ENCODE data around the gene MERTK. TPM values are rescaled to one million over a fixed set of nuclear protein-coding genes. Genes with fewer than 3 reads are reported as not detected.

MERTK gene
- total and polyA plus RNA-seq, 2 of the 13 experiments (the other 11 are each of a cell fraction or from before 2014, with no cell fraction given): 37.3 to 44.7 TPM

- H3K27ac ChIP-seq (ENCODE audit: extremely low read length, insufficient read depth, low read length): peak overlapping the region; percentile 8
- POLR2A ChIA-PET: interaction anchor here (1.2 to 2.0 kb wide), 2 partner anchors 11 to 12 kb away, joined by 3 to 9 read pairs; no protein-coding TSS in a partner anchor
- no peak for TF ChIP-seq ZNF839 (CRISPR knock-in tag; IDR thresholded peaks at IDR 0.05; ENCODE audit: borderline replicate concordance)
- no peak for TF ChIP-seq KDM5B (CRISPR knock-in tag; IDR thresholded peaks at IDR 0.05; ENCODE audit: borderline replicate concordance)
- no peak for TF ChIP-seq ZNF775 (CRISPR knock-in tag; IDR thresholded peaks at IDR 0.05; ENCODE audit: borderline replicate concordance)
- TF ChIP-seq, protein P1, sequence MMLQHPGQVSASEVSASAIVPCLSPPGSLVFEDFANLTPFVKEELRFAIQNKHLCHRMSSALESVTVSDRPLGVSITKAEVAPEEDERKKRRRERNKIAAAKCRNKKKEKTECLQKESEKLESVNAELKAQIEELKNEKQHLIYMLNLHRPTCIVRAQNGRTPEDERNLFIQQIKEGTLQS (CRISPR knock-in tag; IDR thresholded peaks at IDR 0.05): peak; percentile 61; the same call in 1 of the 2 replicates
- TF ChIP-seq SALL1 (CRISPR knock-in tag; IDR thresholded peaks at IDR 0.05): peak; percentile 56
- peak; percentile 68; the same call in 1 of the 2 replicates for TF ChIP-seq YEATS2 (CRISPR knock-in tag; IDR thresholded peaks at IDR 0.05; ENCODE audit: borderline replicate concordance)
- no peak for TF ChIP-seq CCDC6 (CRISPR knock-in tag; IDR thresholded peaks at IDR 0.05)
- no peak; the same call in 1 of the 2 replicates for TF ChIP-seq HMG20A (CRISPR knock-in tag; IDR thresholded peaks at IDR 0.05; ENCODE audit: borderline replicate concordance)
- peak; percentile 62 for TF ChIP-seq SOX13 (IDR thresholded peaks at IDR 0.05)
- TF ChIP-seq SOX13 (CRISPR knock-in tag; conservative IDR thresholded peaks at IDR 0.05 in 1 of 2, IDR thresholded peaks at IDR 0.05 in 1 of 2): peak in 1 of 2 experiments; percentile 54; a peak in 1 of 4 replicates
- TF ChIP-seq POLR2AphosphoS5 (IDR thresholded peaks at IDR 0.05; ENCODE audit: low read depth, low read length): no peak
- TF ChIP-seq MXD1 (CRISPR knock-in tag; IDR thresholded peaks at IDR 0.05): no peak
- TF ChIP-seq USF2 (IDR thresholded peaks at IDR 0.05; ENCODE audit: low read depth, low read length): peak; percentile 8; the same call in 1 of the 2 replicates
- no peak for TF ChIP-seq USF2 (CRISPR knock-in tag; IDR thresholded peaks at IDR 0.05; ENCODE audit: borderline replicate concordance)
- TF ChIP-seq MYNN (CRISPR knock-in tag; IDR thresholded peaks at IDR 0.05; ENCODE audit: low read depth): no peak; the same call in 1 of the 2 replicates
- no peak for TF ChIP-seq TCF7L2 (IDR thresholded peaks at IDR 0.05; ENCODE audit: low read depth, low read length)
- no peak for TF ChIP-seq CTCF (CRISPR knock-in tag; IDR thresholded peaks at IDR 0.05)
- TF ChIP-seq HMGA1 (CRISPR knock-in tag; conservative IDR thresholded peaks at IDR 0.05): no peak
- no peak; the same call in 1 of the 2 replicates for TF ChIP-seq KDM1A (CRISPR knock-in tag; IDR thresholded peaks at IDR 0.05)
Observed at GRCh38 chr2:111975053-111975552, 76.7 kb downstream of the MERTK start.

More at GRCh38 chr2:111975053-111975552, 76.7 kb downstream of the MERTK start:
- Histone ChIP-seq H3K4me3 (replicated peaks in 1 of 3; ENCODE audit: insufficient read depth in 1 of 3, low read depth in 2 of 3, low read length in 3 of 3) (no peak overlapping the region), H3K4me1 (ENCODE audit: insufficient read depth, low read length) (peaks cover 31% of the 10 kb centered on the region), H3K79me2 (ENCODE audit: insufficient read depth, low read length) (no peaks in the 10 kb centered on the region), H3K9me3 (ENCODE audit: low read length) (no peaks in the 10 kb centered on the region), H3K27me3 (ENCODE audit: control insufficient read depth in 1 of 2, insufficient read depth in 2 of 2, low read length in 2 of 2) (no peaks in the 10 kb centered on the region), H4K20me1 (ENCODE audit: insufficient read depth, low read length) (no peaks in the 10 kb centered on the region), H3K9ac (ENCODE audit: insufficient read depth, low read depth, low read length) (no peak overlapping the region; the same call in 1 of the 2 replicates), H3K36me3 (replicated peaks in 1 of 2; ENCODE audit: control insufficient read depth in 1 of 2, insufficient read depth in 2 of 2, low read length in 2 of 2) (peaks cover 18 to 50% of the 10 kb centered on the region in 2 experiments), H3K4me2 (ENCODE audit: low read depth, low read length) (no peak overlapping the region), H2AFZ (ENCODE audit: low read length) (no peak overlapping the region)
- in situ Hi-C loops (cut with HindIII; ENCODE audit: extremely low pct_ligation_motif_present, low pct_unique_long_range_greater_than_20kb) (no loop called here), intact Hi-C loops (cut with micrococcal nuclease; ENCODE audit: unreplicated experiment) (no loop called here)
- DNase-seq (ENCODE audit: low spot score) (peak; percentile 75), FAIRE-seq (no peak), ATAC-seq (peak; percentile 81)
- CTCF ChIA-PET (ENCODE audit: low intra/inter-chr PET ratio, low total read pairs): no interaction called here
- WGBS (ENCODE audit: low lambda C conversion rate): 73% methylated on average over 11 of the region's 11 CpGs
- no TSS peak for BruUV-seq (replicated peaks)
